Breast epithelium (tissue), 3 donors: ENCODE measurements around the gene LRRFIP2.

Source experiments
- POLR2A ChIP-seq: fragments of 450-650 bp; IDR thresholded peaks from one replicate; pipeline ENCODE4 v1.6.1; 2016; ENCODE audit warnings: antibody characterized with exemption, mild to moderate bottlenecking, moderate library complexity
- POLR2AphosphoS5 ChIP-seq, 3 donors: sonication (generic); formaldehyde crosslinking; IDR thresholded peaks; one replicate each; pipeline ENCODE4 v1.6.1; 2017; ENCODE audit warnings: antibody characterized with exemption in 3 of 3
- TF ChIP-seq, protein P1 (sequence below), 3 donors: fragments of 450-650 bp; IDR thresholded peaks; one replicate each; pipeline ENCODE4 v1.5.1; 2016 to 2017; ENCODE audit warnings: antibody characterized with exemption in 3 of 3, mild to moderate bottlenecking in 3 of 3, moderate library complexity in 3 of 3

DNA sequence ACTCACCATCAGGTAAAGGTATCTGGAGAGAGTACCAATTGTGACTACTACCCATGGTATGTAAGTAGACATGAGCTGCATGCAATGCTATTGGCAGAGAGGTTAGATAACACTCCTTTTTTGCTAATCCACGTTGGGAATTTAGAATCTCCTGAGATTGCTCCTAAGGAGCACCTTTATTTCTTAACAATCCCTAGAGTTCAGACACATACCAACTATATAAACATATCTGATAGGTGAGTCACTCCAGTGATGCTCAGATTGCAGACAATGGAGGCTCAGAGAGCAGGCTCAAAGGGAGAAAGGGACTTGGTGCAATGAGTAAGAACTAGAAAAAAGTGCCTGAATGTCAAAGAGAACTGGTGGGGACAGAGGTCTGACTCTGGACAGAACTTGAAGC lies 47.0 kb upstream of the LRRFIP2 start:
- no peak for TF ChIP-seq POLR2AphosphoS5 (IDR thresholded peaks at IDR 0.05)
- TF ChIP-seq, protein P1, sequence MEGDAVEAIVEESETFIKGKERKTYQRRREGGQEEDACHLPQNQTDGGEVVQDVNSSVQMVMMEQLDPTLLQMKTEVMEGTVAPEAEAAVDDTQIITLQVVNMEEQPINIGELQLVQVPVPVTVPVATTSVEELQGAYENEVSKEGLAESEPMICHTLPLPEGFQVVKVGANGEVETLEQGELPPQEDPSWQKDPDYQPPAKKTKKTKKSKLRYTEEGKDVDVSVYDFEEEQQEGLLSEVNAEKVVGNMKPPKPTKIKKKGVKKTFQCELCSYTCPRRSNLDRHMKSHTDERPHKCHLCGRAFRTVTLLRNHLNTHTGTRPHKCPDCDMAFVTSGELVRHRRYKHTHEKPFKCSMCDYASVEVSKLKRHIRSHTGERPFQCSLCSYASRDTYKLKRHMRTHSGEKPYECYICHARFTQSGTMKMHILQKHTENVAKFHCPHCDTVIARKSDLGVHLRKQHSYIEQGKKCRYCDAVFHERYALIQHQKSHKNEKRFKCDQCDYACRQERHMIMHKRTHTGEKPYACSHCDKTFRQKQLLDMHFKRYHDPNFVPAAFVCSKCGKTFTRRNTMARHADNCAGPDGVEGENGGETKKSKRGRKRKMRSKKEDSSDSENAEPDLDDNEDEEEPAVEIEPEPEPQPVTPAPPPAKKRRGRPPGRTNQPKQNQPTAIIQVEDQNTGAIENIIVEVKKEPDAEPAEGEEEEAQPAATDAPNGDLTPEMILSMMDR (IDR thresholded peaks at IDR 0.05): no peak
- TF ChIP-seq POLR2A: no peak
